ENCODE data around the gene SELPLG.
"Not testable (repeated sequence)": the region's sequence is repeated elsewhere in the genome, so short reads cannot be mapped to it uniquely, and the experiment has no call there.

- not testable (repeated sequence) for TF ChIP-seq EZH2 (IDR thresholded peaks at IDR 0.05; ENCODE audit: insufficient read depth, poor library complexity, severe bottlenecking); EZH2phosphoT487 (IDR thresholded peaks at IDR 0.05; ENCODE audit: insufficient read depth, low read depth)
These were observed 24.4 kb upstream of the SELPLG start for GRCh38 chr12:108658115-108658514.

All from GM23248 (cell line).